HCT116 (cell line): ENCODE data around the gene ST3GAL3.

Experiments
- CBX3 ChIP-seq: IDR thresholded peaks from 2 replicates; pipeline ENCODE4 v1.6.1; 2012; ENCODE audit warnings: low read depth
- POLR2AphosphoS5 ChIP-seq: IDR thresholded peaks from 2 replicates; pipeline ENCODE4 v1.6.1; 2011; ENCODE audit warnings: mild to moderate bottlenecking, low read depth, low read length, moderate library complexity
- RAD21 ChIP-seq: IDR thresholded peaks from 2 replicates; pipeline ENCODE4 v1.6.1; 2012; ENCODE audit warnings: low read depth, mild to moderate bottlenecking
- REST ChIP-seq: IDR thresholded peaks from 2 replicates; pipeline ENCODE4 v1.6.1; 2012; ENCODE audit warnings: low read depth
- SIN3A ChIP-seq: IDR thresholded peaks from 2 replicates; pipeline ENCODE4 v1.6.1; 2012; ENCODE audit warnings: low read depth
- TF ChIP-seq, protein P1 (sequence below): IDR thresholded peaks from 2 replicates; pipeline ENCODE4 v1.6.1; 2012
- TF ChIP-seq, protein P2 (sequence below), 3 experiments: fragments of 200-600 bp in 1 of 3; sonication (generic) in 1 of 3; IDR thresholded peaks in 2 of 3; conservative IDR thresholded peaks in 1 of 3; 2 replicates each; pipeline ENCODE4 v1.5.1; 2012 to 2017; ENCODE audit warnings: low read depth in 2 of 3, low read length in 2 of 3, antibody characterized with exemption in 1 of 3, borderline replicate concordance in 1 of 3, control low read depth in 1 of 3, mild to moderate bottlenecking in 1 of 3, mixed read lengths in 1 of 3, mixed run types in 1 of 3, moderate library complexity in 1 of 3; ENCODE audit not compliant: insufficient read depth in 1 of 3

DNA sequence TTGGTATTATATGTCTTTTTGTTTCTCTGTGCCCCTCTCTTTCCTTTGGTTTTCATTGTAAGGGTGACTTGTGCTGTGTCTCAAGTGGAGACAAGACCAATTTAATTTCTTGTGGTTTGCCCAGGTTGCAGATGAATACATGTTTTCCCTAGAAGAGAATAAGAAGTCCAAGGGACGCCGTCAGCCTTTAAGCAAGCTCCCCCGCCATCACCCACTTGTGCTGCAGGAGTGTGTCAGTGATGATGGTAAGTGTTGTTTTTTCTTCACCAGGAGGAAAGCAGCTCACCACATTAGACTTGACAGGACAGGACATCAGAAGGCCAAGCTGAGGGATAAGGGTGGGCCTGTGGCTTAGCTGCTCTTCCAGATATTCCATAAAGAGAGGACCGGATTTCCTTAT lies 23.8 kb upstream of the ST3GAL3 start:
- TF ChIP-seq, protein P1, sequence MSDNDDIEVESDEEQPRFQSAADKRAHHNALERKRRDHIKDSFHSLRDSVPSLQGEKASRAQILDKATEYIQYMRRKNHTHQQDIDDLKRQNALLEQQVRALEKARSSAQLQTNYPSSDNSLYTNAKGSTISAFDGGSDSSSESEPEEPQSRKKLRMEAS: no peak
- TF ChIP-seq, protein P2, sequence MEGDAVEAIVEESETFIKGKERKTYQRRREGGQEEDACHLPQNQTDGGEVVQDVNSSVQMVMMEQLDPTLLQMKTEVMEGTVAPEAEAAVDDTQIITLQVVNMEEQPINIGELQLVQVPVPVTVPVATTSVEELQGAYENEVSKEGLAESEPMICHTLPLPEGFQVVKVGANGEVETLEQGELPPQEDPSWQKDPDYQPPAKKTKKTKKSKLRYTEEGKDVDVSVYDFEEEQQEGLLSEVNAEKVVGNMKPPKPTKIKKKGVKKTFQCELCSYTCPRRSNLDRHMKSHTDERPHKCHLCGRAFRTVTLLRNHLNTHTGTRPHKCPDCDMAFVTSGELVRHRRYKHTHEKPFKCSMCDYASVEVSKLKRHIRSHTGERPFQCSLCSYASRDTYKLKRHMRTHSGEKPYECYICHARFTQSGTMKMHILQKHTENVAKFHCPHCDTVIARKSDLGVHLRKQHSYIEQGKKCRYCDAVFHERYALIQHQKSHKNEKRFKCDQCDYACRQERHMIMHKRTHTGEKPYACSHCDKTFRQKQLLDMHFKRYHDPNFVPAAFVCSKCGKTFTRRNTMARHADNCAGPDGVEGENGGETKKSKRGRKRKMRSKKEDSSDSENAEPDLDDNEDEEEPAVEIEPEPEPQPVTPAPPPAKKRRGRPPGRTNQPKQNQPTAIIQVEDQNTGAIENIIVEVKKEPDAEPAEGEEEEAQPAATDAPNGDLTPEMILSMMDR (IDR thresholded peaks at IDR 0.05 in 2 of 3, conservative IDR thresholded peaks at IDR 0.05 in 1 of 3; ENCODE audit: borderline replicate concordance in 1 of 3, insufficient read depth in 1 of 3, low read depth in 2 of 3, low read length in 2 of 3): no peak
- TF ChIP-seq REST: no peak
- no peak for TF ChIP-seq POLR2AphosphoS5
- no peak for TF ChIP-seq SIN3A
- no peak for TF ChIP-seq CBX3
- TF ChIP-seq RAD21: no peak
